NB4 (cell line): ENCODE results near the gene CTXN1.

ENCODE experiments used
- DNase-seq: peaks from one replicate; pipeline ENCODE4 v3.0.0; 2010; ENCODE audit warnings: low read depth
- H3K4me3 ChIP-seq: one replicate; pipeline ENCODE4 v1.5.1; 2011; ENCODE audit warnings: mild to moderate bottlenecking, low read depth, low read length, moderate library complexity
- CTCF ChIP-seq: IDR thresholded peaks from one replicate; pipeline ENCODE4 v1.5.1; 2012; ENCODE audit warnings: low read depth, low read length
- MYC ChIP-seq: IDR thresholded peaks from 2 replicates; pipeline ENCODE4 v1.6.1; 2011; ENCODE audit warnings: low read depth, low read length
- POLR2A ChIP-seq: IDR thresholded peaks from 2 replicates; pipeline ENCODE4 v1.6.1; 2011; ENCODE audit warnings: mild to moderate bottlenecking; ENCODE audit not compliant: insufficient read length; ENCODE audit errors: extremely low read depth
- TF ChIP-seq, protein P1 (sequence below): IDR thresholded peaks from 2 replicates; pipeline ENCODE4 v1.6.1; 2011; ENCODE audit warnings: low read depth, low read length

CTXN1 gene

GRCh38 chr19:7908742-7909461, 17.0 kb downstream of the CTXN1 start:
- no peak for DNase-seq
- H3K4me3 ChIP-seq = no peak overlapping the region
- TF ChIP-seq CTCF (no peak), POLR2A (no peak), MYC (no peak)
- TF ChIP-seq, protein P1, sequence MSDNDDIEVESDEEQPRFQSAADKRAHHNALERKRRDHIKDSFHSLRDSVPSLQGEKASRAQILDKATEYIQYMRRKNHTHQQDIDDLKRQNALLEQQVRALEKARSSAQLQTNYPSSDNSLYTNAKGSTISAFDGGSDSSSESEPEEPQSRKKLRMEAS = no peak

- H3K4me3 ChIP-seq = no peak overlapping the region
- TF ChIP-seq CTCF (no peak), POLR2A (no peak), MYC (no peak)
- TF ChIP-seq, protein P1 = no peak
- no peak for DNase-seq
These were observed 17.7 kb downstream of the CTXN1 start for GRCh38 chr19:7908078-7908699.

DNA sequence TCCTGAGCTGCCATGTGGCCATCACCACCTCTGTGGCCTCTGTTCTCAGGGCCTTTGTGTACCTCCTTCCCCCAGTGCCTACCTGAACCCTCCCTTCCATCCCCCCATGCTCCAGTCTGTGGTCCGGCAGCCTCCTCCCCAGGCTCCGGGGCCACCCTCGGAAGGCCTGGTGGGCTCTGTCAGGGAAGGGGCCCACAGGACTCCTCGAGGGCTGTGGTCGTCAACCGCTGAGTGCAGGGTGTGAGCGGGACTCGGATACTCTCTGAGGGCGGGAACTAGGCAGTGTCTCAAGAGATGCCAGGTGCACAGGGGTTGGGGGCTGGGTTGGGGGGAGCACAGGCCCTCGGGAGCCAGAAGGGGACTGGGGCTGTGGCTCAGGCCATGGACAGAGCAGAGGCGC, 18.4 kb downstream of the CTXN1 start:
- no peak overlapping the region for H3K4me3 ChIP-seq
- TF ChIP-seq, protein P1 = no peak
- TF ChIP-seq POLR2A (no peak), CTCF (no peak), MYC (no peak)
- DNase-seq = no peak

DNA sequence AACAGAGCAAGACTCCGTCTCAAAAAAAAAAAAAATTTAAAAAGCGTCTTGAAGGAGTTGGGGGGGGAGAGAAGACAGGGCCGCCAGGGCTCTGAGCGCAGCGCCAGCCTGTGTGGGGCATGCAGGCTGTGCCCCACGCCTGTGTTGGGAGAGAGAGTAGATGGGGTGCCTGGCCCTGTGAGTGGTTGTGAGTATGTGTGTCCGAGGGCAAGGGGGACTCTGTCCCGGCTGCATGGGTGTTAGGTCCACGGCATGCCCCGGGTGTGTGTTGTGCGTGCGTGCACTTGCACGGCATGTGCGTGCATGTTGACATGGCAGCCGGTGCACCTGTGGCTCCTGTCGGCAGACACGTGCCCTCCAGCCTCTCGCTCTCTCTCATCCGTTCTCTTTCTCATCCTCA, 18.8 kb downstream of the CTXN1 start:
- no peak for TF ChIP-seq MYC
- TF ChIP-seq CTCF = no peak
- no peak for TF ChIP-seq POLR2A
- TF ChIP-seq, protein P1 = no peak
- no peak for DNase-seq
- H3K4me3 ChIP-seq = no peak overlapping the region

DNA sequence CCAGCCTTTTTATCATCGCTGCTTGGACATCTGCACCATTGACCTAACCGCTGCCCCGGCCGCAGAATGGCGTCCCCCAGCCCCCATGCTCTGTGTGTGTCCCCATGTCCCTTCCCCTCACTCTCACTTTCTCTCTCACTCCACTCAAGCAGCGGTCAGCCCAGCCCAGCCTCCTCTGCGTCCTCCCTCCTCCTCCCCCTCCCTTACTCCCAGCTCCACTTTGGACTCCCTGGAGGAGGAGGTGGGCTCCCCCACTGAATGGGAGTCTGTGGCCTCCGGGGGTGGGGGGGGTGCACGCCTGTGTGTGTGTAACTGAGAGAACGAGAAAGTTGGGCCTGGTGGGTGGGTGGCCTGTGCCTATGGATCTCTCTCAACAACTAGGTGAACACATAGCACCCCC, 20.1 kb downstream of the CTXN1 start:
- no peak overlapping the region for H3K4me3 ChIP-seq
- no peak for DNase-seq
- TF ChIP-seq CTCF (no peak), POLR2A (no peak), MYC (no peak)
- TF ChIP-seq, protein P1 = no peak
